ENCODE measurements around the gene CACNA1D.
"Not testable (repeated sequence)": the region's sequence is repeated elsewhere in the genome, so short reads cannot be mapped to it uniquely, and the experiment has no call there.

CACNA1D gene

DNA sequence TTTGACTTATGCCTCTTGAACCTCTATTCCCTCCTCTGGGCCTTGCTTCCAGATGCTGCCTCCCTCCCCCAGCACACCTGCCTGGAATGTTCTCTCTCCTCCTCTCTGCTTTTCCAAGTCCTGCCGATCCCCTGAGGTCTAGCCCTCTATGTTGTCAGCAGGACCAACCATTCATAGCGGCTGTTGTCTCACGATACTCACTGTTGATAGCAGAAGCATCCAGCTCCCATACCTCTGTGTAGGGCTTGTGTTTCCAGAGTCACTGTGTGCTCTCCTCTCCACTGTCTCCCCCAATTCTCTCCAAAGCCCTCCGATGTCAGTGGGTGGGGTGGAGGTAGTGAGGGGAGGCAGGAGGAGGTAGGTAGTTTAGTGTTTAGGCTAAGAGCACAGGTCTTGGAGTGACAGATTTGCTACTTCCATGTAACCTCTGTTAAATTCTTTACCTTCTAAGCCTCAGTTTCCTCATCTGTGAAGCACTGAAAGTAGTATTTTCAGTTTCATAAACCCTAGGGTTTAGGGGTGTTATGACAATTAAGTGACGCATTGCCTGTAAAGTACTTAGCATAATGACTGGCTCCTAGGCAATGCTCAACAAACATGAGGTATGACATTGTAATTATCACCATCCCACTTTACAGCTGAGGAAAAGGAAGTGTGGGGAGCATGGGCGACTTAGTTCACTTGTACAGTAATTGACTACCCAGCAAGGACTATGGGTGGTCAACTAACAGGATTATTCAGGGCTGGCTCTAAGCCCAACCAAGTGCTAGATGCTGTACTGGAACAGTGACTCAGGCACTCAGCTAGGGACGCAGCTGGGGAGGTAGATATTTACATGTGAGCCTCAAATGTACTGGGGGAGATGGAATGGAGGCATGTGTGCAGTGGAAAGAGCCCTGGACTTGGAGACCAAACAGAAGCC, 122.8 kb downstream of the CACNA1D start:
- peak; percentile 25 for DNase-seq (ENCODE audit: low spot score)

DNA sequence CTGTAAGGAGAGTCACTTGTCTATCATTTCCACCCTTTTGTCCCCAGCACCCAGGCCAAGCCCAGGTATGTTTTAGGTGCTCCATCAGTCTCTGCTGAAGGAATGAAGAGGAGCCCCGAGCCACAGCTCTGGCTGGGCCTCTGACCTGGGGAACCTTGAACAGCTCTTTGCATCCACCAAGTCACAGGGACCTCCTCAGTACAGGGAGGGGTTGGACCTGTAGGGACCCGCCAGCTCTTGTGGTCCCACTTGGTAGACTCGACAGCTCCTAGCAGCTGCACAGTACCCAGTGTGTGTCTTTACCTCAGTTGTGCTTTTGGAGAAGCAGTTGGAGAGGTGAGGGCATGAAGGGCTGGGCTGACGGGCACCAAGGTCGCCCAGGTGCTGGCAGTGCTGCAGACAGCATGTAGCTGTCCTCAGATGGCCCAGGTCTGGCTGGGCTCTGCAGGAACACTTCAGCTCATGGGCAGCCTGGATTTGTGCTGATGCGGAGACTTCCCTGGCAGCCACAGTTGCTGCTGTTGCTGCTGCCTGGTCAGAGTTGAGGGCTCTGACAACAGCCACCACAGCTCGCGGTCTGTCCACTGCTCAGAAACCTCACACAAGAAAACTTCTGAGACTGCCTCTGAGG, 123.6 kb downstream of the CACNA1D start:
- no peak for DNase-seq (ENCODE audit: low spot score)

- no peak for DNase-seq (ENCODE audit: low spot score)
Observed at GRCh38 chr3:53618524-53618906, 124.1 kb downstream of the CACNA1D start.

DNA sequence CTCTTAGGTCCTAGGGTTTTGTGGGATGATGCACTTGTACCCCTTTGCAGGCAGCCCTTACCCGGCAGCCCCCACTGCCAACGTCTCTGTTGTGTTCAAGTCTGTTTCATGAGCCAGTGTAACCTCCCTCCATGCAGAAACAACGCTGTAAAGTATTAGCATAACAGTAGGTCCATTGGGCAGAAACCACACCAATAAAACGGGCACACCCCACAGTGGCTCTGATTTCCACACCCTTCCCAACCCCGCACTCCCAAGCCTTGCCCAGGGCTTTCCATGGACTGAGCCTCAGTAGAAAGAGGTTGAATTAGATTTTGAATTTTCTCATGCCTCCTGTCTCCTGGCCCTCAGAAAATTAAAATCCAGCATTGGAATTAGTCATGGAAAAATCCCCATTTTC, 124.5 kb downstream of the CACNA1D start:
- DNase-seq (ENCODE audit: low spot score) = no peak

GRCh38 chr3:53624061-53624857, 129.8 kb downstream of the CACNA1D start:
- DNase-seq (ENCODE audit: low spot score) = no peak

DNA sequence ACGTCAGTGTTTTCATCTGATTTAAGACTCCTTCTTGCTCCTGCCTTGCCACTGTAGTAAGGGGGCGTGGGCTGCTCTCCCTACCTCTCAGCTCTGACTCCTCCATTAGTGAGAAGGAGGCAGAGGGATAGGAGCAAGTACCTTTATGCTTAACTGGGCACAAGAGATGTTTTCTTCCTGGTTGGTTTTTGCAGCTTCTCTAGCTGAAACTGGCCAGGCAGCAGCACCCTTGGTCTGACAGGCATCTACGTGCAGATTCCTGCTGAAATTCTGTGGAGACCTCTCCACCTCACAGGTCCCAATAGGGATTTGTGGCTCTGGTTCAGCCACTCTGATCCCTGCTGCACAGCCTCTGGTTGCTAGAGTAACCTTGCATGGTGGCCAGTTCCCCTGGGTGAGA, 132.5 kb downstream of the CACNA1D start:
- peak; percentile 13 for DNase-seq (ENCODE audit: low spot score)

- DNase-seq (ENCODE audit: low spot score) = no peak
Observed at GRCh38 chr3:53628536-53629401, 134.4 kb downstream of the CACNA1D start.

DNA sequence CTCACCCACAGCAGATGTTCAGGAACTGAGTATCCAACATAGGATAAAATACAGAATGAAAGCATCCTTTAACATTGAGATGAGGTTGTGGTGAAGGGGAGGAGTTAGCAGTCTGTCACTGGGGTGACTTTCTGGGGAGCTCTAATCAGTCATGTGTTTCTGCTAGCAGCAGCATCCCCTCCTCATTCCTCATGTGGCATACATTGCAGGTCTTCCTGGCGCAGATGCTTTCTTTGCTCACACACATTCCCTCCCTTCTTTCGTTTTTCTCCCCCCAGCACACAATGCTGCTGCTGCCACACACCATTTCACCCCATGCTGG, 135.0 kb downstream of the CACNA1D start:
- no peak for DNase-seq (ENCODE audit: low spot score)

DNA sequence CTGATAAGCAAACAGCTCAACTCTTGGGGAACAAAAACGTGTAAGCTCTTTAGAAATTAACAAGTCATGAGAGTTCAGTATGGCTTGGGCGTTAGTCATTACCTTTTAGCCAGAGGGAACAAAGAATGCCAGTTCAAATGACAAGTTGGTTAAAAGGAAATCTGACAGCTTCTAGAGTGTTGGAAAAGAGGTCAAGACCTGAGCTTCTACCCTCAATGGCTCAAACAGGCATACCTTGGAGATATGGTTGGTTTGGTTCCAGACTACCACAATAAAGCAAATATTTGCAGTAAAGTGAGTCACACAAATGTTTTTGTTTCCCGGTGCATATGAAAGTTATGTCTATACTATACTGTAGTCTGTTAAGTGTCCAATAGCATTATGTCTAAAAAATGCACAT, 136.1 kb downstream of the CACNA1D start:
- DNase-seq (ENCODE audit: low spot score) = peak; percentile 82

- DNase-seq (ENCODE audit: low spot score) = peak; percentile 62
Observed at GRCh38 chr3:53633197-53633787, 138.9 kb downstream of the CACNA1D start.

- no peak for DNase-seq (ENCODE audit: low spot score)
Observed at GRCh38 chr3:53635041-53635440, 140.6 kb downstream of the CACNA1D start.

GRCh38 chr3:53638806-53639205, 144.4 kb downstream of the CACNA1D start:
- not testable (repeated sequence) for DNase-seq (ENCODE audit: low spot score)

GRCh38 chr3:53641397-53641796, 147.0 kb downstream of the CACNA1D start:
- DNase-seq (ENCODE audit: low spot score) = no peak

GRCh38 chr3:53642211-53642610, 147.8 kb downstream of the CACNA1D start:
- no peak for DNase-seq (ENCODE audit: low spot score)

DNA sequence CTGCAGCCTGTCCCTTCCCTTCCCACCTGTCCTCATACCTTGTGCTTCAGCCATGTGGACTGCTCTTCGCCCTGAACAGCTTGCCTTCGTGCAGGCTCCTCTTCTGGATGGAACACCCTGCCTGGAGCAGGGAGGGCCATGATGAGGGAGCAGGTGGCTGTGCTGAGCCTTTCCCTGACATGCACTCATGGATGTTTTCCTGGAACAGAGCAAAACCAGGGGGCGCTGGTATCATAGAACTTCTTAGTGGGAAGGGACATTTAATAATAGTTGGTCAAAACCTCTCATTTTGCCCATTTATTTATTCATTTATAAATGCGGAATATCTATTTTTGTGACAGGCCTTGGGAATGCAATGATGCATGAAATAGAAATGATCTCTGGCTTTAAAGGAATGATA, 149.3 kb downstream of the CACNA1D start:
- no peak for DNase-seq (ENCODE audit: low spot score)

DNA sequence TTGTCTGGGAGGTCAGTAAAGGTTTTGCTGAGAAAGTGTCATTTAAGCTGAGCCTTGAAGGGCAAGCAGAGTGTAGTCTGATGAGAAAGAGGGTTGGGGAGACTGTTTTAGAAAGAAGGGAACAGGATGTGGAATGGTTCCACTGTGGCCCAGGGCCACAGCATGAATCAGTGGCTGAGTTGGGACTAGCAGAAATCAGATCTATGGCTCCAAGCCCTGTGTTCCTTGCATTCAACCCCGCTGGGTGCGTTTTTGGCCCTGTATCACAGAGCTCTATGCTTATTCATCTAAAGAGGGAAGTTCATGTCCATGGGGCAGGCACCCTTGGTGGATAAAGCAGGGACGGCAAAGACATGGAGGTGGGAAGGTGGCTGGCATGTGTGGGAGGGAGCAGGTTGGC, 151.3 kb downstream of the CACNA1D start:
- no peak for DNase-seq (ENCODE audit: low spot score)

GRCh38 chr3:53646723-53647122, 152.3 kb downstream of the CACNA1D start:
- peak; percentile 36 for DNase-seq (ENCODE audit: low spot score)

- DNase-seq (ENCODE audit: low spot score) = peak; percentile 28
Observed at GRCh38 chr3:53649816-53650215, 155.4 kb downstream of the CACNA1D start.

DNA sequence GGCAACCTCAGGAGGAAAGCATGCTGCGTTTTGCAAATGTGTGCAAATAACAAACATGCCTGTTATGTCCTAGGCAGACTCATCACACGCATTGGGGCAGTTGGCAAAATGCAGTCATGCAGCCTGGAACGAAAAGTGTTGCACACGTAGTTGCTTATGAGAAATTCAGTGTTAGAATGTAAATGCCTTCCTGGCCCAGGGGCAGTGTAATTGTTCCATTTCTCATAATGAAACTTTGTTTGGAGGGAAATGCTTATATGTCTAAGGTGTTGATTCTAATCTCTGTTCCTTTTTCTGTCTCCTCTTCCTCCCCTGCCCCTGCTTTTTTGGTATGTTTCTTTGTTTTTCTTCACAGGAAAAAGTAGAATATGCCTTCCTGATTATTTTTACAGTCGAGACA, 156.0 kb downstream of the CACNA1D start:
- no peak for DNase-seq (ENCODE audit: low spot score)

- no peak for DNase-seq (ENCODE audit: low spot score)
Observed at GRCh38 chr3:53650928-53651661, 156.7 kb downstream of the CACNA1D start.

- DNase-seq (ENCODE audit: low spot score) = no peak
Observed at GRCh38 chr3:53651927-53652326, 157.5 kb downstream of the CACNA1D start.

Data from kidney tubule cell (primary cell).